ENCODE measurements around the gene NAT8.
"Not testable (repeated sequence)": the region's sequence is repeated elsewhere in the genome, so short reads cannot be mapped to it uniquely, and the experiment has no call there.

Gene NAT8, protein sequence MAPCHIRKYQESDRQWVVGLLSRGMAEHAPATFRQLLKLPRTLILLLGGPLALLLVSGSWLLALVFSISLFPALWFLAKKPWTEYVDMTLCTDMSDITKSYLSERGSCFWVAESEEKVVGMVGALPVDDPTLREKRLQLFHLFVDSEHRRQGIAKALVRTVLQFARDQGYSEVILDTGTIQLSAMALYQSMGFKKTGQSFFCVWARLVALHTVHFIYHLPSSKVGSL

DNA sequence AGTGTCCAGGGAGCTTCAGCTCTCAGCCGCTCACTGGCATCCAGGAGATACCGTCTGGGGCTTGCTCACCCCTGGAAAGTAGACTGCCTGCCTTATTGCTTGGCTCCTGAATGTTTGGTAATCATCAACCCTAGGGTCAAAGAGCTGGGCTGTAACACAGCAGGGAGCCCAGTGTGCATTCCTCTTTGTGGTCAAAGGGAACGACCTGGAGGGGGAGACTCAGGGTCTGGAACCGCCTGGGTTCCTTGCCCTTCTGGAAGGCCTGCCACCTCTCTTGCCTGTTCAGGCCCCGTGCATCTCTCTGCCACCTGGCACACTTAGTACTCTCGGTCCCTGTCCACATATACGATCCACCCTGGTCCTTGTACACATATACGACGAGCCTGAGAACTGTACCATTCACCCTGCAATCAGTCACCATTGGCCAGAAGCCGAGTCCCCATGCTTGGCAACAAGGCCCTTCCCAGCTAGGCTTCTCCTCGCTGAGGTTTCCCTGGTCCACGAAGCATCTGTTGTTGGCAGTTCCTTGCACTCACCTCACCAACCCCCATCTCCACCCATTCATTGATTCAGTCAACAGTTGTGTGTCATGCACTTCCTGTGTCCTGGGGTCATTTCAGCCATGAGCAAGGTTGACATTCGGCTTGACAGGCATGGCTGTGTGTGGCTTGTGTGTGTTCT, at the start of gene NAT8:
Gene NAT8, minus strand, starts transcription at position 85 of the 681 bp plus-strand sequence. CDS start 794 bp downstream, outside the sequence.
- DNase-seq (ENCODE audit: low read depth in 4 of 4, low spot score in 1 of 4) = no peak

DNA sequence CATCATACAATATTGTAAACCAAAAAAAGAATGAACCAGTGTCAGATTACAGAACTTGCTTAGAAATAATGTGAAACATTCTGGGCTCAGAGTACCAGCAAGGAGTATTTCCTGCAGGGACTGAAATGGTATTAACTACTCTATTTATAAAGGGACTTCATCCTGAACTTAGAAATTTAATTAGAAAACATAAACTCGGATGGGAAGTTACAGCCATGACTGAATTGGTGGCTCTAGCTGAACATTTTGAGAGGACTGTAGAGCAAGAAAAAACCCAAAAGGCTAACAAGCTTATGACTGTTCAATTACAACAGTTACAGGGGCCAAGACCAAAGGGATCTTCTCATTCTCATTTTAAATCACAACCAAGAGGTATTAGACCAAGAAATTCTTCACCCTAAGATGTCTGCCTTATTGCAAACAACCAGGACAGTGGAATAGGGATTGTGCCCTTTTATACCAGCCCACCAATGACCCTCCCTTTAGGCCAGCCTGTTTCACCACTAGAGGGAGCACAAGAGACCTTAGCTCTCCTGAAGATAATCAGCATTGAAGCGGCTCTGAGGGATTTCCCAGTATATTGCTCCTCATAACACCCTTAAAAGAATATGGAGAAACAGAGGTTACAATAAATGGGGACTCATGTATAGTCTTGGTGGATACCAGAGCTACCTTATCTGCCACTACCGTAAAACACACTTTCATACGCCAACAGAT, 48.3 kb upstream of the NAT8 start:
- peak in 2 of 4 experiments; percentile 3 to 7 for DNase-seq (ENCODE audit: low read depth in 4 of 4, low spot score in 1 of 4)

DNA sequence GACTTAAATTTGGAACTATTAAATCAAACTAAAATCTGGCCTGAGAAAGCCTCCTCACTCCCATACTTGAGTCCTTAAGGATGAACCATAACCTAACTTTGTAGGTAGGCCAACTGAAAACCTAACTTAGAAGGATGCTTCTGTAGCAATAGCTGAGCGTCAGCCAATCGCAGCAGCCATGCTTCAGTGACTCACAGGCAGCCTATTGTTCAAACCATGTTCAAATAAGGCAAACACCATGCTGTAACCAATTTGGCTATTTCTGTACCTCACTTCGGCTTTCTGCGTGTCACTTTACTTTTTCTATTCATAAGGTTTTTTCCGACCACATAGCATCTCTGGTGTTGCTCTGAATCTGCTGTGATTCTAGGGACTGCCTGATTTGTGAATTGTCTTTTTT, 46.3 kb upstream of the NAT8 start:
- not testable (repeated sequence) for DNase-seq (ENCODE audit: low read depth in 4 of 4, low spot score in 1 of 4)

DNA sequence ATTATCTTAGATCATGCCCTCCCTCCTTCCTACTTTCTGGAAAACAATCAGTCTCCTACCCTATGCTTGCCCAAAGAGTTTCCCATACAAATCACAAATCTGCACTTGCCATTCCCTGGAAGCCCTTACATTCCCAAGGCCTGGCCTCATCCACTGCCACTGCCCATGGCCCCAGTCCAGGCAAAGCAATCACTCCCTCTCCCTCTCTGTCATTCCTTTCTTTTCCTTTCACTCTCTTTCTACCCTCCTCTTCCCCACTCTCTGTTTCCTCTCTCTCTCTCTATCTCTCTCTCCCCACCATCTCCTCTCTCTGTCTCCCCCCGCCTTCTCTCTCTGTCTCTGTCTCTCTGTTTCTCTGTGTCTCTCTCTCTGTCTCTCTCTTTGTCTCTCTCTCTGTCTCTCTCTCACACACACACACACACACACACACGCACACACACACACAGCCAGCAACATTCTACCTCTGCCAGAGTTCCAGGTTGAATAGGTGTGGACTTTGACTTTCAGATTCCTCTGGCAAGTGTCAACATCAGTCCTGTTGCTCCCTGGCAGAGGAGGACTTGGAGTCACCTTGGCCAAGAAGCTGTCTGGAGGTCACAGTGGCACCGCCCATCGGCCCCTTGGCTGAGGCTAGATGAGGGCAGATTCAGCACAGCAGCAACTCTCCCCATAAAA, 43.7 kb upstream of the NAT8 start:
- DNase-seq (ENCODE audit: low read depth in 4 of 4, low spot score in 1 of 4) = no peak

DNA sequence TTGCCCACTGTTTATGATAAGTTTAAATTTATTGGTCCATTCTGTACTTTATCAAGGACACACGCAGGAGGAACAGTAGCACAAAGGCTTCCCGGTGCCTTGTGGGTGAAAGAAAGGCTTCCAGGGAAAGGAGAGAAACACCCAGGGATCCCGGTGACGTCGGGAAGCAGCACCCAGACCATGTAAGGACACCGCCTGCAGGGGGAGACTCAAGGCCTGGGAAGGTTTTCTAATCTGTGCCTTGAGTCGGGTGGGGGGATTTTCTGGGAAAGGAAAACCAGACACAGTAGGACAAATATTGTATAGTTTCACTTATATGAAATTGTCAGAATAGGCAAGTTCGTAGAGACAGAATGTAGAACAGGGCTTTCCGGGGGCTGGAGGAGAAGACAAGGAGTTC, 42.7 kb upstream of the NAT8 start:
- DNase-seq (ENCODE audit: low read depth in 4 of 4, low spot score in 1 of 4) = not testable (repeated sequence)

DNA sequence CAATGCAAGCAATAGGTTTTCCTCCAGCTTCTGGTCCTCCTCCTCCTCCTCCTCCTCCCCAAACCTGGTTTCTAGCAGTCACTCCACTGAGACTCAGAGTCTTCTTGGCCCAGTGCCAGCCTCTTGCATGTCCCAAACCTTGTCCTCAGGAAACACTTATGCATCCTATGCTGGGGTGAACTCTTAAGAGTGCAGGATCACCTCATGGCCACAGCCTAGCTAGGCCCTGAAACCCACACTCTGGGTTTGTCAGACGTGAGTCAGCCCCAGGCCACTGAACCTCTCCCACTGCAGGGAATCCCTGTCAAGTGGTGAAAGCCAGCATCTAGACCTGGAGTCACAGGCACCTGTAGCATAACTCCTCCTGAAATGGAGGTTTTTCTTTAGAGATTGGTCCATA, 42.1 kb upstream of the NAT8 start:
- DNase-seq (ENCODE audit: low read depth in 4 of 4, low spot score in 1 of 4) = not testable (repeated sequence)

DNA sequence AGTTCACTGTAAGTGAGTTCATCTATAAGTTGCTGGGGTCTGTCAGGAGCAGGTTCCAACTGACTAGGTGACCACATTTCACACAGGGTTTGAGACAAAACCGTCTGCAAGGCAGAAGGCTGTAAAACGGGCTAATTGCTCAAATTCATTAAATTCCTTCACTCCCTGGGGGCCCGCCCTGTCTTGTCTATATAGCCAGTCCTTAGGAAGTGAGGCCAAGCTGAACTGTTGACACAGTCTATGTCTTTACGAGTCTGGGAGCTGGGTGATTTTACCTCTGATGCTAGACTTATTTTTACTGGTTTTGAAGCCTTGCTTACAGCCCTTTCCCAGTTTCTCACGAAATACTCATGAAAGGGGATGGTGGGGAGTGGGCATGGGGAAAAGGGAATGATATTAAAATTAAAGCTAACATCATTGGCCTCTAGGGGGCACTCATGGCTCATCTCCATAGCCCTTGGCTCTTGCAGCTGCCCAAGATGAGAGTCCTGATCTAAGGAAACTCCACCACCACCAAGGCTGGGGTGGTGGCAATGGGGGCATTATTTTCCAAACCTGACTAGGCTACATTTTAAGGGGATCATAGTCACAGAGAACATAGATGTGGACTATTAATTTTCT, 37.8 kb upstream of the NAT8 start:
- peak in 1 of 4 experiments; percentile 13 for DNase-seq (ENCODE audit: low read depth in 4 of 4, low spot score in 1 of 4)

DNA sequence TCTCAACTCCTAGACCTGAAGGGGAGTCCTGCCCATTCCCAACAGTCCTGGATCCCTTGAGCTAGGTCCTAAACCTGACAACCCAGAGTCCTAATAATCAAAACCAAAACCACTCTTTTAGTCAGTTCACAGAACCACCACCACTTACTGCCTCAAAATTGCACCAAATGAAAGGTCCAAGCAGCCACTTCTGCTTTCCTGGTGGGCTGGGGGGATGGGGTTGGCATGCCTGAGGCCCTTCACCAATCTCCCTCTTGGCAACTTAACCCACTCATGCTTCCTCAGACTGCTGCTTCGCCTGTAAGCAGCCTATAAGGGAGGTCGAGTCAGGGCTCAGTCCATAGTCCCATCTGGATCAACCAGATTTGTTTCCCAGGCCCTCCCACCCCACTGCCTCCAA, 37.0 kb upstream of the NAT8 start:
- not testable (repeated sequence) for DNase-seq (ENCODE audit: low read depth in 4 of 4, low spot score in 1 of 4)

DNA sequence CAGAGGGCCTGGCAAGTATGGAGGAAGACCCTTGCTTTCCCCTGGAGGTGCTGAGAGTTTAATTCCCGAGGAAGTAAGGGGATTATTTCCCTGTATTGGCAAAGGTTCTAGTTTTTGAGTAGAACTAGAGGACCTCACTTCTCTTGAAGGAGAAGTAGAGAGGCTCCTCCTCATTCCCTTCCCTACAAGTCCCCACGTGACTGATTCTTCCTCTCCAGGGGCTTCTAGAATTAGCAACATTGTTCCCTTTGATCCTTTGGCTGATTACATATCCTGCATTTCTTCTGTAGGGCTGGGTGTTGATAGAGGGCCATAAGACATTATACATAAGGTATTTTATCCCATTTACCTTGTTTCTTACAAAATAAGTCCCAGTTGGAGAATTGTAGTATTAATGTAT, 35.8 kb upstream of the NAT8 start:
- not testable (repeated sequence) for DNase-seq (ENCODE audit: low read depth in 4 of 4, low spot score in 1 of 4)

DNA sequence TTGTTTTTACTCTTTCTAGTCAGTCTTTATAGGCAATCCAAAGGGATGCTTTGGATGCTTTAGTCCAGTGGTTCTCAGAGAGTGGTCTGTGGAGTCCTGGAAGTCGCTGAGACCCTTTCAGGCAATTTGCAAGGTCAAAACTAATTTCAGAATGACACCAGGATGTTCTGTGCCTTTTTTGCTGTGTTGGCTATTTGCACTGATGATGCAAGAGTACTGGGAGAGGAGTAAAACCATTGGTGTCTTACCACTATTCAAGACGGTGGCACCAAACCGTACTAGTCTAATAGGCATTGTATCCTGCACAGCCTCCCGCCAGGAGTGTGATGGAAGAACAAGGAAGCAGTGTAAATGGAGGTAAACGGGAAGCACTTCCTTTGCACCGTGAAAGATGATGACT, 34.0 kb upstream of the NAT8 start:
- not testable (repeated sequence) for DNase-seq (ENCODE audit: low read depth in 4 of 4, low spot score in 1 of 4)

DNA sequence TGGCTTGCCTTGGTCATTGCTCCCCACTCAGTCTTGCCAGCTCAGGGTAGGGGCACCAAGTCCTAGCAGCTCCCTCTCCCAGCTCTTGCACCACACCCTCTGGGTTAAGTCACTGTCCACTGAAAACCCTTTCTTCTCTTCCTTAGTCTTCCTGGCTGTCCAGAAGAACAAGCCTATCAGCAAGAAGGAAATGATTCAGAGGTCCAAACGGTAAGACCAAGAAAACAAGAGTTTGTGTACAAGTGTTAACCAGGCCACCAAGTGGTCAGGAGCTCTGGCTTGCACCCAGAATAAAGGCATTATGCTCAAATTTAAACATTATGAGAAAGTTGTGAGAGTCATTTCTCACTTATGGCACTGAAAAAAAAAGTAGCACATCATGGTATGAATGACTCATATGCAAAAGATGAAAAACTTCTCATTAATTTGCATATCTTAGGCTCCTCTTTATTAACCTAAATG, 32.5 kb upstream of the NAT8 start:
- DNase-seq (ENCODE audit: low read depth in 4 of 4, low spot score in 1 of 4) = not testable (repeated sequence)

DNA sequence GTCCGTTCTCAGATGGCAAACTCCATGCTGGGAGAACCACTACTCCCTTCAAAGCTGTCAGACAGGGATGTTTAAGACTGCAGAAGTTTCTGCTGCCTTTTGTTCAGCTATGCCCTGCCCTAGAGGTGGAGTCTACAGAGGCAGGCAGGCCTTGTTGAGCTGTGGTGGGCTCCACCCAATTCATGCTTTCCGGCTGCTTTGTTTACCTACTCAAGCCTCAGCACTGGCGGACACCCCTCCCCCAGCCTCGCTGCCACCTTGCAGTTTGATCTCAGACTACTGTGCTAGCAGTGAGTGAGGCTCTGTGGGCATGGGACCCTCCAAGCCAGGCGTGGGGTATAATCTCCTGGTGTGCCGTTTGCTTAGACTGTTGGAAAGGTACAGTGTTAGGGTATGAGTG, 27.8 kb upstream of the NAT8 start:
- DNase-seq (ENCODE audit: low read depth in 4 of 4, low spot score in 1 of 4) = not testable (repeated sequence)

DNA sequence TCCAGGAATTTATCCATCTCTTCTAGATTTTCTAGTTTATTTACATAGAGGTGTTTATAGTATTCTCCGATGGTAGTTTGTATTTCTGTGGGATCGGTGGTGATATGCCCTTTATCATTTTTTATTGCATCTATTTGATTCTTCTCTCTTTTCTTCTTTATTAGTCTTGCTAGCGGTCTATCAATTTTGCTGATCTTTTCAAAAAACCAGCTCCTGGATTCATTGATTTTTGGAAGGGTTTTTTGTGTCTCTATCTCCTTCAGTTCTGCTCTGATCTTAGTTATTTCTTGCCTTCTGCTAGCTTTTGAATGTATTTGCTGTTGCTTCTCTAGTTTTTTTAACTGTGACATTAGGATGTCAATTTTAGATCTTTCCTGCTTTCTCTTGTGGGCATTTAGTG, 25.0 kb upstream of the NAT8 start:
- DNase-seq (ENCODE audit: low read depth in 4 of 4, low spot score in 1 of 4) = not testable (repeated sequence)

DNA sequence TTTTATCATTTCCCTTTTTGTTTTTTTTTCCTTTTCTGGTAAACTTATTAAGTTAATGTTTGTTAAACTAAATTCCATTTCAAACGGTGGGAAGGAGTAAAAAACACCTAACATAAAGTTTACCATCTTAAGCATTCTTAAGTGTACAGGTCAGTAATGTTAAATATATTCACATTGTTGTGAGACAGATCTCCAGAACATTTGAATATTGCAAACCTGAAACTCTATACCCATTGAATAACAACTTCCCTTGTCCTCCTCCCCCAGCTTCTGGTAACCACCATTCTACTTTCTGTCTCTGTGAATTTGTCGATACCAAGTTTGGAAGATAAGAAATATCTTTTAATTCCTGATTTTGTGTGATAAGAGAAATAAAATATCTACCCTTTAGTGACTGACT, 12.0 kb upstream of the NAT8 start:
- DNase-seq (ENCODE audit: low read depth in 4 of 4, low spot score in 1 of 4) = no peak

DNA sequence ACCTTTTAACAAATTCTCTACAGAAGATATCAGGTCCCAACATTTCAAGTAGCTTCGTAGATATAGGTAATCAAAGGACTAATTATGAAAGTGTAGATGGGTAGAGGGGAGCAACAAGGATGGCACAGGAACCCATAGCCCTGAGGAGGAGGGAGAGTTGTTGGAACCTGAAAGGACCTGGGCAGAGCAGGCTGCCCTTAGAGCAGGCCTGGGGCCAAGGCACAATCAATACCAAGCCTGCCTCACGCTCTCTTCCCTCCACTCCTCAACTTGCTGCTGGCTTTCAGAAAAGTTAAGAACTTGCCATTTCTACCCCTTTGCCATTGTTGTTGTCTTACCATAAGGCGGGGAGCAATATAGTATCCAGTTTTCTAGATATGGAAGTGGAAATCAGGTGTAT, 10.1 kb upstream of the NAT8 start:
- no peak for DNase-seq (ENCODE audit: low read depth in 4 of 4, low spot score in 1 of 4)

DNA sequence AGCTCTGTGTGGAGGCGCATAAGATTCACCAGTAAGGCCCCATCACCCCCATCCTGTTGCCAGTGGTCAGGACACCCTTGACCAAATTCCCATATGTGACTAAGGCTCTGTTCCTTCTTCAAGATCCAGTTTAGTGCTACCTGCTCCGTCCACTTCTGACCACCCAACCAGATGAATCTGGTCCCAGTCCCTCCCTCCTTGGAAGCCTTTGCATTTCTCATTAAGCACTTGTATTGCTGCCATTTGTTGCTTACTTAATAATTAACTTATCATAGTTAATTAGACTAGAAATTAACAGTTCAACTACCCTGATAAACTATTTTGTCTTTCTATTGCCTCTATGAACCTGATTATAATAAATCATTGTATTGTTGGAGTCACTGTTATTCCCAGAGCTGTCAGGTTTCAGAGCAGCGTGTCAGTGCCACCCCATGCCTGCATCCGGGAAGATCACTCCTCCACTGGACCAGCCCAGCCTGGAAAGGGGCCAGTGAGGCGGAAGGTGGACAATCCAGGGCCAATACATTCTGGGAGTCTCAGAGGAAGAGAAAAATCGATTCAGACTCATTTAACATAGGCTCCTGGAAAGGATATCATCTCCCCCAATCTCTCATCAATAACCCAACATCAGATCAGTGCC, 9.5 kb upstream of the NAT8 start:
- no peak for DNase-seq (ENCODE audit: low read depth in 4 of 4, low spot score in 1 of 4)

DNA sequence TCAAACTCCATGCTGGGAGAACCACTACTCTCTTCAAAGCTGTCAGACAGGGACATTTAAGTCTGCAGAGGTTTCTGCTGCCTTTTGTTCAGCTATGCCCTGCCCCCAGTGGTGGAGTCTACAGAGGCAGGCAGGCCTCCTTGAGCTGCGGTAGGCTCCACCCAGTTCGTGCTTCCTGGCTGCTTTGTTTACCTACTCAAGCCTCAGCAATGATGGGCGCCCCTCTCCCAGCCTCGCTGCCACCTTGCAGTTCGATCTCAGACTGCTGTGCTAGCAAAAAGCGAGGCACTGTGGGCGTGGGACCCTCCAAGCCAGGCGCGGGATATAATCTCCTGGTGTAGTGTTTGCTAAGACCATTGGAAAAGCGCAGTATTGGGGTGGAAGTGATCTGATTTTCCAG, 5.5 kb upstream of the NAT8 start:
- DNase-seq (ENCODE audit: low read depth in 4 of 4, low spot score in 1 of 4) = not testable (repeated sequence)

DNA sequence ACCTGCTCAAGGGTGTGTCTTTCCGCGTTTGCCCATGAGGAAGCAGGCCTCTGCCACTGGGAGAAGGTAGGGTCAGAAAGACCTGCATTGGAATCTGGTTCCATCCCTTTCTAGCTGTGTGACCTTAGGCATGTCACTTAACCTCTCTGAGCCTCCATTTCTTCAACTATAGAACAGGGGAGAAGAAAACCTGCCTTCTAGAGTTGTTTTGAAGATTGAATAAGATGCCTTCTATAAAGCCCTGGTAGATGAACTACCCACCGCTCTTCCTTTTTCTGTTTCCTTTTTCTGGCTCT, 507 bp downstream of the NAT8 start:
- no peak for DNase-seq (ENCODE audit: low read depth in 4 of 4, low spot score in 1 of 4)

DNA sequence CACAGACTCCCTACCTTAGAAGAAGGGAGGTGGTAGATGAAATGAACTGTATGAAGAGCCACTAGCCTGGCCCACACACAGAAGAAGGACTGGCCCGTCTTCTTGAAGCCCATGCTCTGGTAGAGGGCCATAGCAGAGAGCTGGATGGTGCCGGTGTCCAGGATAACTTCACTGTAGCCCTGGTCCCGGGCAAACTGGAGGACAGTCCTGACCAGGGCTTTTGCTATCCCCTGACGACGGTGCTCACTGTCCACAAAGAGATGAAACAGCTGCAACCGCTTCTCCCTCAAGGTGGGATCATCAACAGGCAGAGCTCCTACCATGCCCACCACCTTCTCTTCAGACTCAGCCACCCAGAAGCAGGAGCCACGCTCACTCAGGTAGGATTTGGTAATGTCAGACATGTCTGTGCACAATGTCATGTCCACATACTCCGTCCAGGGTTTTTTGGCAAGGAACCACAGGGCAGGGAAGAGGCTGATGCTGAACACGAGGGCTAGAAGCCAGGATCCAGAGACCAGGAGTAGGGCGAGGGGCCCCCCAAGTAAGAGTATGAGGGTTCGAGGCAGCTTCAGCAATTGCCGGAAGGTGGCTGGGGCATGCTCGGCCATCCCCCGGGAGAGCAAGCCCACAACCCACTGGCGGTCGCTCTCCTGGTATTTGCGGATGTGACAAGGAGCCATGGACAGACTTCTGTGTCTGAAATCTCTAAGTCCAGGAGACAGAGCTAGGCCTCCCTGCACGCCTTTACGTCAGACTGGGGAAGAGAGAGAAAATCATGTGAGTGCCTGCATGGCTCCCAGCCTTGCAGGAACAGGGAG, 1.1 kb downstream of the NAT8 start:
- DNase-seq (ENCODE audit: low read depth in 4 of 4, low spot score in 1 of 4) = no peak

DNA sequence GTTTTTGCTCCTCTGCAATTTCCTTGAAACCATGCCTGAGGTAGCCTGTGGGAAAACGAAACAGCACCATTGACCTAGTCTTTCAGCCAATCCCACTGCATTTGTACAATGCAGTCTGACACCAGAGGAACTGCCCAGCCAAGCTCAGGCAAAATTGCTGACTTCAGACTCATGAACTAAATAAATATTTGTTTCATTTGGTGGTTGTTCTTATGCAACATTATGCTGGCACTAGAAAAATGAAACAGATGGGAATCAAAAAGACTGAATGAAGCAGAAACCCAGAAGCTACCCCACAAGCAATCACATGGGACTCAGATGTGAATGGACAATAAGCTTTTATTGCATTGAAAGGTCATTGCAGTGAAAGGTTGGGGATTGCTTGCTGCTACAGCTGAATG, 1.7 kb downstream of the NAT8 start:
- no peak for DNase-seq (ENCODE audit: low read depth in 4 of 4, low spot score in 1 of 4)

Data from stimulated activated CD4-positive, alpha-beta T cell treated with anti-CD3 and anti-CD28 coated beads, Interleukin-1b, Interleukin-23, amount 100 ng/mL, for 24 hours (primary cell).